ENCODE data around the gene ZNF592. TPM values are rescaled to one million over a fixed set of nuclear protein-coding genes. Genes with fewer than 3 reads are reported as not detected.
"Not testable (repeated sequence)": the region's sequence is repeated elsewhere in the genome, so short reads cannot be mapped to it uniquely, and the experiment has no call there.

Gene ZNF592
- total RNA-seq, 1 donor from 2014 or later = 29.0 TPM

DNA sequence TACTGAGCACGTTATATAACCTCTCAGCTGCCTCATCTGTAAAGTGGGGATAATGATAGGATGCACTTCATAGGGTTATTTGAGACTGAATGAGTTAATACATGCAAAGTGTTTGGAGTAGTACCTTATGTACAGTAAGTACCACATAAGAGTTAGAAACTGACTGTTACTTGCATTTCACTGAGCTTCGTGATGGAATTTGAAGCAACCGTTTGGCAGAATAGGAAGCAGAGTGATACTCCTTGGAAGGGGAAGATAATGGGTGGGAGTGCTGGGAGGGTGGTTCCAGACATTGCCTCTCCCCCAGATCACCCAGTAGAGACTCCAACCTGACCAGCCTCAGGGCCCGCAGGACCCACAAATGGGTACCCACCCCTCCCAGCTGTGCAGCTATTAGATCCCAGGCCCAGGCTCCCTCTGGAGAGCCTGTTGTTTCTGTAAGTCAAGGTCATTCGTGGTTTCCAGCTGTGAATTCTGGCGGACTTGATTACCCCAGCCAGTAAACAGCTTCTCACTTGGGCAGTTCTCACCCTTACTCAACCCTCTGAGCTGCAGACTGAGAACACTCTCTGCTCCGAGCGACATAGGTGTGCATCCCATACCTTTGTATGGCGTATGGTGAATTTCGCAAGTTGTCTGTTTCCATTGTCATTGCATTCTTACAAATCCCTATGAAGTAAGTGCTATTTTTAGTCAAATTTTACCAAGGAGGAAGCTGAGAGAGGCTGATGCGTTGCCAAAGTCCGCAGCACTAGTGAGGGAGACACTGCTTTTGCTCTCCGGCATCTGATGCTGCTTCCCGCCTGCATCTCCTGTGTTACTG is 79.9 kb downstream of the ZNF592 start:
- DNase-seq (ENCODE audit: low spot score) = no peak

DNA sequence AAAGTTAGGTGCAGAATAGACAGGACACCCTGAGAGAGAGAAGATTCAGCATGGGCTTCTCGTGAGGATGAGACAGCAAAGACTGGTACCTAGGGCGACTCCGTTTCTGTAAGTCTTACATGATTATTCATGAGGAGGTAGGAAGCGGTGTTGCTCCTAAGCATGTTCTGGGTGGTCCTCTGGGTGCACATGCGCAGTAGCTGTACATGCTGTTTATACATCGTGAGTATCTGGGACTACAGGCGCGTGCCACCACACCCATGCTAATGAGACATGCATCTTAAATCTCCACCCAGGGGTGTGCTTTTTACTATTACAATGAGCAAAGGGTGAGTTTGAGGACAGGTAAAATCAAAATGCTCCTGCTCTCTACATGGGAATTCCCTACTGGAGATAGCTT is 81.0 kb downstream of the ZNF592 start:
- no peak for DNase-seq (ENCODE audit: low spot score)

DNA sequence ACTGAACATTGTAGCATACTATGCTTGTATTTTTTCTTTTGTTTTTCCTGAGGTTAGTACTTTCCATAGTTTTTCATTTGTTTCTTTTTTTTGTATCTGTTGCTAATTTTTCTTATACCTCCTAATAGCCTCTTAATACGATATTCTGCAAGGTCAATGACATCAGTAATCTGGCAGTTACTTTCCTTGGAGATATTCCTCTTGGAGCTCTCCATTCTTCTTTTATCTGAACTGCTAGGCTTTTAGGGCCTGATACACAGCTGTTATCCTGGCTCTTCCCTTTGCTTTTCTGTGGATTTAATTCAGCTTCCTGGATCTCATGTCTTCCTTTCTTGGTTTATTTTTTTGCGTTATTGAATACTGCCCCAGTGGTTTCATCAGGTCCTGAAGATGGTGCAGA is 81.6 kb downstream of the ZNF592 start:
- no peak for DNase-seq (ENCODE audit: low spot score)

DNA sequence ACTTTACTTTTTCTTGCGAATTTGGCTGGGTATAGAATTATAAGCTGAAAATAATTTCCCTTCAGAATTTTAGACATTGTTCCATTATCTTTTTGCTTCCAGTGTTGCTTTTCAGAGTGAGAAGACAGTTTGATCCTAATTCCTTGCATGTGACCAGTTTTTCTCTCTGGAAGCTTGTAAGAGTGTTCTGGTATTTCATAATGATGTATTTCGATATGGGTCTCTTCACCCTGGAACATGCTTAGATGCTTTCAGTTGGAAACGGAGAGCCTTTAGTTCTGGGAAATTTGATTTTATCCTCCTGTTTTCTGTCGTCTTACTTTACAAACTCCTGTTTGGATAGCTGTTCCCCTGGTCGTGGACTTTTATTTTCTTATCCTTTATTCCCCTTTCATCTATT is 82.6 kb downstream of the ZNF592 start:
- DNase-seq (ENCODE audit: low spot score) = no peak

DNA sequence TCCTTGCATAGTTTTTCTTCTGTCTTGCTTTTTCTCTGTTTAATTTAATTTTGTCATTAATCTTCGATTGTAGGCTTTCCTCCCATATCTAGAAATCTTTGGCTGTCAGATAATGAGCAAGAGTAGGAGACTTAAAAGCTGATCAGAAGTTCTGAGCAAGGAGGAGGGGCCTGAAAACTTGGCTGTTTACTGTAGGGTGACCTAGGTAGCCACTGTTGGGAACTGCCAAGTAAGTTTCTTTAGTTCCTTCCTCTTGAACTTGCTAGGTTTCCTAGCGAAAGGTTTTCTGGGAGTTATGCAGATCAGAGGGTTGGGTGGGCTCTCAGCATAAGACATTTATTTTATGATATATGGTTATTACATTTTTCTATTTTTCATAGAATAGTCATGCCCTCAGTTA is 83.2 kb downstream of the ZNF592 start:
- DNase-seq (ENCODE audit: low spot score) = no peak

DNA sequence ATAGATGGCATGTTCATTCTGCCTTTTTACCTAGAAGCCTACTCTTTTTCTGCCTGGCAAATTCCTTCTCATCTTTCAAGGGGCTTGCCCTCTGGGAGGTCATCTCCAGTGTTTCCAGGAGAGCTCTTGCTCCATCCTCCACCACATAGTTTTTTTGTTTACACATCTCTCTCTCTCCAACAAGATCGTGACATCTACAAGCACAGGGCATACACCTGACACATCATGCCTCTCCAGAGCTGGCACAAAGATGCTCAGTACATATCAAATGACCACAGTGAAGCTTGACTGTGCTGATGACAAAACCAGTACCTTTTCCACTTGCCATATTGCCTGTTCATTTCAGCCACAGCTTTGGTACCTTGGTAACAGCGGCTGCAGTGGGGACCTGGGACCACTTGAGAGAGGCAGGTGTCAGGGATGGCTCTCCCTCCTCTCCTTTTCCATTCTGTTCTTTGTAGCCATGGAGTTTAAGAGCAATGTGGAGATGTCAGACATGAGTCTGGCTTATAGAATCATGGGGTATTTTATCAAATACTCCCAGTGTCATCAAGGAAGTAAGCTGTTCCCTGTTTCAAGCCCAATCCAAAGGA is 84.2 kb downstream of the ZNF592 start:
- no peak for DNase-seq (ENCODE audit: low spot score)

DNA sequence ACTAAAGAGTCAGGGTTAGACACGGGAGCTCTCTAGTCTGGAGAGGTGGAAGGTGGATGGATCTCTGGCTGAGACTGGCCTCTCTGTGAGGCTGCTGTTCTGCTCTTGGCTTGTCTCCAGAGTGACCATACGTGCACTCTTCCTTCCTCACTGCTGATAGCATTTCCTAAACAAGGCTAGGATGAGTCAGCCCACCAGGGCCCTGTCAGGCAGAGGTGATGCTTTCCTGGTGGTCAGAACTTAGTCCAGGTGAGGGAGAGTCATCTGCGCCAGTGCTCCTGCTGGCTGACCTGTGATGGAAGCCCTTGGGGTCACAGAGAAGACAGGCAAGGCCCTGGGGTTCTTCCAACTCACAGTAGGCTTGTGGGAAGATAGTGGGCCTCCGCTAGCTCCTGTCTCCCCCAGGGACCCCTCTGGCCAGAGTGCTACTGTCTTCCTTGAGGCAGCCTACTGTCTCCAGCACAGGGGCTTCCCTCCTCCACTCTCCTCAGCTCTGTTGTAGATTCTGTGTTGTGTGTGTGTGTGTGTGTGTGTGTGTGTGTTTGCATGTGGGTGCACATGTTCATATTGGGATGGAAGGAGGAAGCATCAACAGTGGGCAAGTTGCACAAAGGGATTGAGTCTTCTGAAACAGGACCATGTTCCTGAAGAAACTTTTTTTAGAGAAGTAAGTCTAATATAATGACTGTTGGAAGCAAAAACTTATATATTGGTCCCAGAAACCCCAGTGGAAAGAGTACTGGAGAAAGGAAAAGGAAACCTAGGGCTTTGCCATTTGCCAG is 85.2 kb downstream of the ZNF592 start:
- DNase-seq (ENCODE audit: low spot score) = no peak

DNA sequence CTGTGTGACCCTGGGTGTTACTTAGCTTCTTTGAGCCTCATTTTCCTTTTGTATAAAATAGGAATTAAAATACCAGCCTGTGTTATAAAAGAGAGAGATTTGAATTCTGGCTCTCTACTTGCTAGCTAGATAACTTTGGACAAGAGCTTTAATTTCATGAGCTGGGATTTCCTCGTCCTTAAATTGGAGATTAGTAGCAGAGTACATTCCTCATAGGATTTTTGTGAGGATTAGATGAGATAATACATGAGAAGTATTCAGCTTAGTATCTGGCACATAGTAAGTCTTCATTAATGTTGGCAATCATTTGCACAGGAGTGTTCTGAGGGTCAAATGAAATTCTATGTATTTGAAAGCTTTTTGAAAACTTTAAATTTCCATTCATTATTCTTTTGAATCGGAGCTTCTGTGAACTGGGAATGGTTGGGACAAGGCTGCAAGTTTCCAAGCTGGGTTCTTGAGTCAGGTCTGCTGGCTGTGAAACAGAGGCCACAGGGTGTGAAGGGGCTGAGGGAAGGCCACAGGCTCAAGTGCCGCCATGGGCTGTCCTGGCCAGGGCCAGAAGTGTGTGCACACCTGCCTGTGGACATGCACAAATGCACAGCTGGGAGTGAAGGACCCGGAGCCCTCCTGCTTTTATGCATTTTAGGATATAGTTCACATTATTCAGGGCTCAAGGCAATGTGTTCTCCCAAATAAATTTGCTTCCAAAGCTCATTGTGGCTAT is 86.0 kb downstream of the ZNF592 start:
- no peak for DNase-seq (ENCODE audit: low spot score)

DNA sequence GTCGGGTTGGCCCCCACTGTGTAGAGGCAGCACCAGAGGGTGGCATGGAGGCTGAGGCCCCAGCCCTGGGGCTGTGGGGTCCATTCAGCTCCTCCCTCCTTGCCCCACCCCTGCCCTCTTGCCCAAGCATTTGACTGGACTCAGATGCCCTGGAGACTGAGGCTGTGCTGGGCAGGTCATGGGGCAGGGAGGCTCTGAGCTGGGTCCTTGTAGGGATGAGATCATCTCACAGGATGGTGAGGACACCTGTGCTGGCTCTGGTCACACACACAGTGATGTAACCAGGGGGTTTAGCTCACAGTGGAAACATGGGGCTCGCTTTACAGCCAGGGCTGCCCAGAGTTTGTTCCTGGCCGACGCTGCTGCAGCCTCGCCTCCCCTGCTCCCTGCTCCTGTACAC is 86.6 kb downstream of the ZNF592 start:
- DNase-seq (ENCODE audit: low spot score) = no peak

DNA sequence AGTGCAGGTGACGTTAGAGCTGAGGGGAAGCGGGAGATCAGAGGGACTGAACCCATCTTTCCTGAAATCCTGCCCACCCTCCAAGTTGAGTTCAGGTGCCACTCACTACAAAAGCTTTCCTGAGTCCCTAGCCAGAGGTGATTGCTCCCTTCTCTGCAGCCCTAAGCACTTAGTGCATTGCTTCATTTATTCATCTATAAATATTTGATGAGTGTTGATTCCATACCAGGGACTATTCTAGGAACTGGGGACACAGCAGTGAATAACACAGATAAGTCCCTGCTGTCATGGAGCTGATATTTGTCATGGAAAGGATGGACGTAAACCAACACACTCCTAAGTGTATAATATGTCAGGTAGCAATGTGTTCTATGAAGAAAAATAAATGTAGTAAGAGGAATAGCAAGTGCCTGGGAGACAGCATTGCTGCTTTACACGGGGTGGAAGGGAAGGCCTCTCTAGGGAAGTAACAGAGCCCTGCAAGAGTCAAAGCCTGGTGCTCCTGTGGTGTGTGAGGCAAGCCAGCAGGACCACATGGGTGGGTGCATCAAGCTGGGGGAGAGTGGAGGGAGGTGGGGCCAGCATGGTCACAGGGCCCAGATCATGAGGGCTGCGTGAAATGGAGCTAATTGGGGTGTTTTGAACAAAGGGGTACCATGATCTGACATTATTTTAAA is 87.4 kb downstream of the ZNF592 start:
- DNase-seq (ENCODE audit: low spot score) = no peak

DNA sequence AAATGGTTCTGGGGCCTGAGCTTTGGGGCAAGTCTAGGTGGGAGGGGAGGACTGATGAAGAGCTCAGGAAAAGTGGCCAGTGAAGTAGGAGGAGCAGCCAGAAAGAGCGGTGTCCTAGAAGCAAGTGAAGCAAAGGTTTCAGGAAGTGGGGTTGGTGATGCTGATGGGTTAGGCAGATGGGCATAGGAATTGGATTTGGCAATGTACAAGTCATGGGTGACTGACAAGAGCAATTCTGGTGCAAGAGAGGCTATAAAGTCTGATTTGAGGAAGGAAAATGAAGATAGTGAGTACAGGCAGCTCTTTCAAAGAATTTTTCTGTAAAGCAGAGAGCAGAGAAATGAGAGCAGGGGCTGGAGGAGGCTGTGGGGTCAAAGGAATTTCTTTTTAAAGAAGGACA is 88.5 kb downstream of the ZNF592 start:
- DNase-seq (ENCODE audit: low spot score) = no peak

DNA sequence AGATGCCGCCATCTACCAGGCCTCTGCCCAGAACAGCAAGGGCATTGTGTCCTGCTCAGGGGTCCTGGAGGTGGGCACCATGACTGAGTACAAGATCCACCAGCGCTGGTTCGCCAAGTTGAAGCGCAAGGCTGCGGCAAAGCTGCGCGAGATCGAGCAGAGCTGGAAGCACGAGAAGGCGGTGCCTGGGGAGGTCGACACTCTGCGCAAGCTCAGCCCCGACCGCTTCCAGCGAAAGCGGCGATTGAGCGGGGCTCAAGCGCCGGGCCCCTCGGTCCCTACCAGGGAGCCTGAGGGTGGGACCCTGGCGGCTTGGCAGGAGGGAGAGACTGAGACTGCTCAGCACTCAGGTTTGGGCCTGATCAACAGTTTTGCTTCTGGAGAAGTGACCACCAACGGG is 91.3 kb downstream of the ZNF592 start:
- no peak for DNase-seq (ENCODE audit: low spot score)

DNA sequence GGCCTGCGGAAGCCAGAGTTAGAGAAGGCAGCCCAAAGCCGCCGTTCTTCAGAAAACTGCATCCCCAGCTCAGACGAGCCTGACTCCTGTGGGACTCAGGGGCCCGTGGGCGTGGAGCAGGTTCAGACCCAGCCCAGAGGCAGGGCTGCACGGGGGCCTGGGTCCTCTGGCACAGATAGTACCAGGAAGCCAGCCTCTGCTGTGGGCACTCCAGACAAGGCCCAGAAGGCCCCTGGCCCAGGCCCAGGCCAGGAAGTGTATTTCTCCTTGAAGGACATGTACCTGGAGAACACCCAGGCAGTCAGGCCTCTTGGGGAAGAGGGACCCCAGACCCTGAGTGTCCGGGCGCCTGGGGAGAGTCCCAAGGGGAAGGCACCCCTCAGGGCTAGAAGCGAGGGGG is 91.9 kb downstream of the ZNF592 start:
- DNase-seq (ENCODE audit: low spot score) = no peak

DNA sequence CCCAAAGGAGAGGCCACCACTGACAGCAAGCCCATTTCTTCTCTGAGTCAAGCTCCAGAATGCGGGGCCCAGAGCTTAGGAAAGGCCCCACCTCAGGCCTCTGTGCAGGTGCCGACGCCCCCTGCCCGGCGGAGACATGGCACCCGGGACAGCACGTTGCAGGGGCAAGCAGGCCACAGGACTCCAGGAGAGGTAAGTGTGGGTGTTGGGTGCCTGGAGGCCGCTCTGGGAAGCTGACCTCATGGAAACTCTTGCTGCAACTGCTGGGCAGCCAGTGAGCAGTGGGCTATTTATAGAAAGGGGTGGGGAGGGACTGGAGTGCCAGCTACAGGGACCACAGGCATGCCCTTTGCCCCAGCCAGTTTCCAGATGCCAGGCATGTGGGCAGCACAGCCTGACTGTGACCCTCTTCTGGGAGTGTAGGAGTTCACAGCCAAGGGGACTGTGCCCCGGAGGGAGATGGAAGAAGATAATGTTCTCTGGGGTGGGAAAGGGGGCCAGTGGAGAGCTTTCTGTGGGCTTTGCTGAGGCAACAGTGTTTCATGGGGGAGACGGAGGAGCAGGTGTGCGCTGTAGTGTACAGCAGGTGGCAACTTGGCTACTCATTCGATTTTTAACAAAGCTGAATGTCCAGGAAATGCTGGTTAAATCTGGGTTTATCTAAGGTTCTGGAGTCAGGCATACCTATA is 92.5 kb downstream of the ZNF592 start:
- DNase-seq (ENCODE audit: low spot score) = no peak

DNA sequence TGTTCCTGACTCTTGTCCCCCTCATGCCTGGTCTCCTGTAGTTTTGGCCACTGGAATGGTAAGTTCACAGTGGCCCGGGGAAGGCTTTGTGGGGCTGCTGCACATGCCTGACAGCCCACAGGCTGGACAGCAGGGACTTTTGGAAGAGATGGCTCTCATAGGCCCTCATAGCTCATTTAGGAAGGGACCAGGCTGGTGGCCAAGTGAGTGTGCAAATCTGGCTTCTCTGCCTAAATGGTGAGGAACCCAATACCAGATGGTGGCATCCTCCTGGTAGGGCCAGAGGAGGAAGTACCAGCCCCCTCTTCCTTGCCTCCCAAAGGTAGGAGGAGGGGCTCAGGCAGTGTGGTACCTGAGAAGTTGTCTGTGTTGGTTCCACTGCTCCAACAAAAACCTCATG is 94.4 kb downstream of the ZNF592 start:
- DNase-seq (ENCODE audit: low spot score) = no peak

DNA sequence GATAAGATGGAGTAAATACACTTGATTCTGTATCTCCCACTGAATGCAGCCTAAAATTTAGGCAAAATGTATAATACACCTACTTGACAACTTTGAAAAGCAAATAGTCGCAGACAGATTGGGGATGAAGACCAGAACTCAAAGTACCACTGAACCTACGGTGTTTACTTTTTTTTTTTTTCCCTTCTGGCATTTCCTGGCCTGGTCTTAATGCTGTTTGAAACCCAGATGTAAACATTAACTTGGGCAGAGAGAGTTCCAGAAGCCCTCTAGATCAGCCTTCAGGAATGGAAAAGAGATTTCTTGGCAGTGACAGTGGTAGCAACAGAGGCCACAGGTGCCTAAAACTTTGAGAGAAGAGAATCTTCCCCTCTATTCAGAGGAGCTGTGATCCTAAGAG is 96.6 kb downstream of the ZNF592 start:
- no peak for DNase-seq (ENCODE audit: low spot score)

DNA sequence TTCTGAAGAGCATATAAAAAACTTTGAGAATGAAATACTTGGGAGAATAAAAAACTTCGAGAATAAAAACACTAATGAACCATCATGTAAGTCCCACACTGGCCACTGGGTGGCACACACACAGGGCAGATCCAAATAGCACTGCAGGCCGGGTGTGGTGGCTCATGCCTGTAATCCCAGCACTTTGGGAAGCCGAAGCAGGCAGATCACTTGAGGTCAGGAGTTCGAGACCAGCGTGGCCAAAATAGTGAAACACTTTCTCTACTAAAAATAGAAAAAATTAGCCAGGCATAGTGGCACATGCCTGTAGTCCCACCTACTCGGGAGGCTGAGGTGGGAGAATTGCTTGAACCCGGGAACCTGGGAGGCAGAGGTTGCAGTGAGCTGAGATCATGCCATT is 97.2 kb downstream of the ZNF592 start:
- not testable (repeated sequence) for DNase-seq (ENCODE audit: low spot score)

DNA sequence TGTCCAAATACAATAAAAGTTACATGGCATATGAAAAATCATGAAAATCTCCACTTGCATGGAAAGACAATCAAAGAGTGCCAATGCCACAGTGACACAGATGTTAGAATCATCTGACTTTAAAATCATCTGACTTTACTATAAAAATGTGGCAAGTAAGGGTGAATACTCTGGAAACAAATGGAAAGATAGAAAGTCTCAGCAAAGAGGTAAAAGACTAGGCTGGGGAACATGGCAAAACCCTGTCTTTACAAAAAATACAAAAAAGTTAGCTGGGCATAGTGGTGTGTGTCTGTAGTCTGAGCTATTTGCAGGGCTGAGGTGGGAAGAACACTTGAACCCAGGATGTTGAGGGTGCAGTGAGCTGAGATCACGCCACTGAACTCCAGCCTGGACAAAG is 97.9 kb downstream of the ZNF592 start:
- DNase-seq (ENCODE audit: low spot score) = no peak

DNA sequence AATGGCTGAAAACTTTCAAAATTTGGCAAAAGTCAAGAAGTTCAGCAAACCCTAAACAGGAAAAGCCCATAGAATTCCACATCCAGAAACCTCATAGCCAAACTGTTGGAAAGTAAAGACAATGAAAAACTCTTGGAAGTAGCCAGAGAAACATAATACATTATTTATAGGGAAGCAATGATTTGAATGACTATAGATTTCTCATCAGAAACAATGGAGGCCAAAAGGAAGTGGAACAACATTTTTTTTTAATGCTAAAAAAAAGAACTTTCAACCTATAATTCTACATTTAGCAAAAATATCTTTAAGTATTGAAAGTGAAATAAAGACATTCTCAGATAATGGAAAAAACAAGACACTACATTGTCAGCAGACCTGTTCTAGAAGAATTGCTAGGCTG is 99.0 kb downstream of the ZNF592 start:
- no peak for DNase-seq (ENCODE audit: low spot score)

DNA sequence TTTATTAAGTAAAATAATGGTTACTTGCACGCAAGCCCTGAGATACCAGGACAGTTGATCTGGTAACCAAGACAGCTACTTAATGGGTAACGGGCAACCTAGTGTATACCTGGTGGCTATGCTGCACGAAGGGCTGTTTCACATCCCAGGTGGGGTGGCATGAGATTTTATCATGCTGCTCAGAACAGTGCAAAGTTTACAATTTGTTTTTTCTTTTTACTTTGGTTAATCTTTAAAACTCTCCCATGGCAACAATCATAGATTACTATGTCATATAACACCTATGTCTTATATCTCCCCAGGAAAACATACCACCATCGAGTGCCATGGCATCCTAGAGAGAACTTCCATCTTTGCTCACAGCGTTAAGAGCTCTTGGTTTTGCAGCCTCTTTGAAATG is 103.8 kb downstream of the ZNF592 start:
- no peak for DNase-seq (ENCODE audit: low spot score)

DNA sequence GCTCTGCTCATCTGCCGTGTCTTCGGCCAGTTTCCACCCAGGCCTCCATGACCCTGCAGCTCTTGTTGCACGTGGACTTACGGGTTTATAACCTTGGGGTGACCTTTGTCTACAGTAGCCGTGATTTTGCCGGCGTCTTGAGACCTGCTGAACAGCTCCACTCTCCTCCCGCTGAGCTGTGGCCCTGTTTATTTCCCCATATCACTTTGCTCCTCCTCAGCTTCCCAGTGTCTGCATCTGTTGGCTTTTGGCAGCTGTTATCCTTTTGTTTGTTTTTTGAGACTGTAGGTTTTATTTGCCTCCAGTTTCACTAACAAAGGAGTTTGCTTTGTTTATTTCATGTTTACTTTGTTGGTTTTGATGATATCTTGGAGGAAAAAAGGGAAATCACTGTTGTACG is 106.7 kb downstream of the ZNF592 start:
- no peak for DNase-seq (ENCODE audit: low spot score)
